Lower leg skin (tissue), 4 donors: ENCODE results near the gene IGSF21. TPM values are rescaled to one million over a fixed set of nuclear protein-coding genes. Genes with fewer than 3 reads are reported as not detected.

Source experiments
- DNase-seq, 2 donors: peaks; one replicate each; pipeline ENCODE4 v3.0.0-alpha.2; 2019; ENCODE audit warnings: low spot score in 2 of 2
- H3K4me3 ChIP-seq: fragments of 200-600 bp; sonication (generic); 2 replicates; pipeline ENCODE4 v1.5.1; 2017; ENCODE audit warnings: mild to moderate bottlenecking, low read depth; ENCODE audit not compliant: poor library complexity, severe bottlenecking
- POLR2A ChIP-seq, 2 donors: fragments of 450-650 bp; IDR thresholded peaks; one replicate each; pipeline ENCODE4 v1.6.1; 2016 to 2017; ENCODE audit warnings: antibody characterized with exemption in 2 of 2, mild to moderate bottlenecking in 1 of 2, moderate library complexity in 1 of 2
- WGBS, 2 donors: methylation state at CpG; one replicate each; pipeline ENCODE4 v1.1.5; 2018; 5-methylcytosine and 5-hydroxymethylcytosine counted together
- intact Hi-C: fragments of 100-400 bp; cut with DNase I; formaldehyde crosslinking; loops from one replicate; pipeline ENCODE4 v1.15.0; 2023; ENCODE audit warnings: low total_unique reads
- total RNA-seq, 4 donors: library from RNA; depleted of rRNA; stranded (reverse); fragments of >200 nt; gene quantifications; one replicate each; pipeline ENCODE4 v1.1.0, GENCODE V29; 2016
- TF ChIP-seq, protein P1 (sequence below), 3 donors: fragments of 450-650 bp; IDR thresholded peaks; one replicate each; pipeline ENCODE4 v1.5.1; 2016; ENCODE audit warnings: antibody characterized with exemption in 3 of 3, mild to moderate bottlenecking in 3 of 3, moderate library complexity in 2 of 3

The IGSF21 gene
- total RNA-seq, 4 donors from 2014 or later: 0.66 to 3.0 (median 1.3) TPM

DNA sequence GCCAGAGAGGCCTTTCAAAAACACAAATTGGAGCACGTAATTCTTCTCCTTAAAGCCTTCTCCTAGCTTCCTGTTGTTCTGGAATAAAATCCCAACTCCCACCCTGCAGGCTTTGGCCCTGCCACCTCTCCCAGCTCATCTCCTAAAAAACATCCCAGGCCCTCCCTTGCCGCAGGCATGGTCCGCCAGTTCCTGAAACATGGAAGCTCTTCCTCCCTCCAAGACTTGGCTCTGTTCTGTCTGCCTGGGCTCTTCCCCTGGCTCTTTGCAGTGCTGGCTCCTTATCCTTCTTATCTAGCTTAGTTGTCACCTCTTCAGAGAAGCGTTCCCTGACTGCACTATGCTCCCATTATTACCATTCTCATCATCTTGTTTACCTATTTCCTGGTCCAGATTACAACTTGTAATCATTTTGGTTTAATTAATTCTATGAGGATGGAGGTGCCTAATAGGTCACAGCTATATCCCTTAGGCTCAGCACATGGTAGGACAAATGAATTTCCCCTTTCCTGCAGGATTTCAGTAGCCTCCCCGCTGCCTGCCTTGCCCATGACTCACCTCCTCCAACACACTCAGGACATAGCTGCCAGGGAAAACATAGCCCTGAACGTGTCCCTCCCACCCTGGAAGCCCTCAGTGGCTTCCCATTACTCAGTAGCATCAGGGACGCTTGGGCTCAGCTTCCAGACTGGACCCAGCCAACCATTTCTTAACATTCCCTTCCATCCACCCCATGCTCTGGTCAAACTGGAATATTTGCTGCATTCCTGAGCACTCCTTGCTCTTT, 15.7 kb upstream of the IGSF21 start:
- WGBS, 2 donors: 36 to 39% methylated on average over 7 of the region's 7 CpGs
- no peak for DNase-seq
- TF ChIP-seq, protein P1, sequence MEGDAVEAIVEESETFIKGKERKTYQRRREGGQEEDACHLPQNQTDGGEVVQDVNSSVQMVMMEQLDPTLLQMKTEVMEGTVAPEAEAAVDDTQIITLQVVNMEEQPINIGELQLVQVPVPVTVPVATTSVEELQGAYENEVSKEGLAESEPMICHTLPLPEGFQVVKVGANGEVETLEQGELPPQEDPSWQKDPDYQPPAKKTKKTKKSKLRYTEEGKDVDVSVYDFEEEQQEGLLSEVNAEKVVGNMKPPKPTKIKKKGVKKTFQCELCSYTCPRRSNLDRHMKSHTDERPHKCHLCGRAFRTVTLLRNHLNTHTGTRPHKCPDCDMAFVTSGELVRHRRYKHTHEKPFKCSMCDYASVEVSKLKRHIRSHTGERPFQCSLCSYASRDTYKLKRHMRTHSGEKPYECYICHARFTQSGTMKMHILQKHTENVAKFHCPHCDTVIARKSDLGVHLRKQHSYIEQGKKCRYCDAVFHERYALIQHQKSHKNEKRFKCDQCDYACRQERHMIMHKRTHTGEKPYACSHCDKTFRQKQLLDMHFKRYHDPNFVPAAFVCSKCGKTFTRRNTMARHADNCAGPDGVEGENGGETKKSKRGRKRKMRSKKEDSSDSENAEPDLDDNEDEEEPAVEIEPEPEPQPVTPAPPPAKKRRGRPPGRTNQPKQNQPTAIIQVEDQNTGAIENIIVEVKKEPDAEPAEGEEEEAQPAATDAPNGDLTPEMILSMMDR (IDR thresholded peaks at IDR 0.05): no peak
- TF ChIP-seq POLR2A (IDR thresholded peaks at IDR 0.05): no peak
- no peak overlapping the region for H3K4me3 ChIP-seq
- intact Hi-C loops: loop anchor here (10.0 kb wide), 2 partner anchors 167 to 483 kb away; no protein-coding TSS in a partner anchor

- no peak for DNase-seq
- intact Hi-C loops: loop anchor here (10.0 kb wide), 2 partner anchors 168 to 482 kb away; no protein-coding TSS in a partner anchor
- no peak overlapping the region for H3K4me3 ChIP-seq
- WGBS, 2 donors: 44 to 46% methylated on average over 2 of the region's 2 CpGs
- TF ChIP-seq POLR2A (IDR thresholded peaks at IDR 0.05): no peak
- TF ChIP-seq, protein P1 (IDR thresholded peaks at IDR 0.05): no peak
These were observed 14.4 kb upstream of the IGSF21 start for GRCh38 chr1:18093193-18093592.

GRCh38 chr1:18093646-18094045, 14.0 kb upstream of the IGSF21 start:
- 93% methylated on average over 2 of the region's 2 CpGs for WGBS, 2 donors
- intact Hi-C loops: loop anchor here (10.0 kb wide), 2 partner anchors 169 to 481 kb away; no protein-coding TSS in a partner anchor
- DNase-seq: no peak
- TF ChIP-seq, protein P1 (IDR thresholded peaks at IDR 0.05): no peak
- TF ChIP-seq POLR2A (IDR thresholded peaks at IDR 0.05): no peak
- H3K4me3 ChIP-seq: no peak overlapping the region

- TF ChIP-seq POLR2A (IDR thresholded peaks at IDR 0.05): no peak
- TF ChIP-seq, protein P1 (IDR thresholded peaks at IDR 0.05): no peak
- intact Hi-C loops: loop anchor here (10.0 kb wide), 2 partner anchors 169 to 481 kb away; no protein-coding TSS in a partner anchor
These were observed 13.5 kb upstream of the IGSF21 start for GRCh38 chr1:18094096-18094495.

DNA sequence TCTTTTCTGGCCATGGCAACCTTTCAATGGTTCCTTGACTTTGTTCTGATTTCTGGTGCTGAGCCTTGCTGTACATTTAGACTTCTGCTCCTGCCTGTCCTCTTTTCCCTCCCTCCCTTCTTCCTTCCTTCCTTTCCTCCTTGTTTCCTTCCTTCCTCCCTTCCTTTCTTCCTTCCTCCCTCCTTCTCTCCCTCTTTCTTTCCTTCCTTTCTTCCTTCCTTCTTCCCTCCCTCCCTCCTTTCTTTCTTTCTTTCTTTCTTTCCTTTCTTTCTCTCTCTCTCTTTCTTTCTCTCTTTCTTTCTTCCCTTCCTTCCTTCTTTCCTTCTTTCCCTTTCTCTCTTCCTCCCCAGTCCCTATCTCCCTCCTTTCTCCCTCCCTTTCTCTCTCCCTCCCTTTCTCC, 10.4 kb upstream of the IGSF21 start:
- DNase-seq: no peak
- TF ChIP-seq POLR2A (IDR thresholded peaks at IDR 0.05): no peak
- TF ChIP-seq, protein P1 (IDR thresholded peaks at IDR 0.05): no peak
- no peak overlapping the region for H3K4me3 ChIP-seq
- intact Hi-C loops: loop anchor here (10.0 kb wide), 2 partner anchors 172 to 478 kb away; no protein-coding TSS in a partner anchor

More at GRCh38 chr1:18094096-18094495, 13.5 kb upstream of the IGSF21 start:
- 76 to 77% methylated on average over 1 of the region's 1 CpG for WGBS, 2 donors
- DNase-seq: no peak
- no peak overlapping the region for H3K4me3 ChIP-seq
